HG02870 (cell line): ENCODE data around the gene OR2T6.
"Not testable (repeated sequence)": the region's sequence is repeated elsewhere in the genome, so short reads cannot be mapped to it uniquely, and the experiment has no call there.

Experiments
- ATAC-seq: cut with Tn5 transposase; IDR thresholded peaks from one replicate; pipeline ENCODE4 v1.9.1; 2021; ENCODE audit warnings: mild to moderate bottlenecking, moderate library complexity; ENCODE audit not compliant: unreplicated experiment

The OR2T6 gene, protein sequence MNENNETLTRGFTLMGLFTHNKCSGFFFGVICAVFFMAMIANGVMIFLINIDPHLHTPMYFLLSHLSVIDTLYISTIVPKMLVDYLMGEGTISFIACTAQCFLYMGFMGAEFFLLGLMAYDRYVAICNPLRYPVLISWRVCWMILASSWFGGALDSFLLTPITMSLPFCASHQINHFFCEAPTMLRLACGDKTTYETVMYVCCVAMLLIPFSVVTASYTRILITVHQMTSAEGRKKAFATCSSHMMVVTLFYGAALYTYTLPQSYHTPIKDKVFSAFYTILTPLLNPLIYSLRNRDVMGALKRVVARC

GRCh38 chr1:248375446-248375845 lies at the start of gene OR2T6:
OR2T6 (plus strand) TSS chr1:248375746; CDS start chr1:248387609, 11,863 bp downstream.
- ATAC-seq = no peak

DNA sequence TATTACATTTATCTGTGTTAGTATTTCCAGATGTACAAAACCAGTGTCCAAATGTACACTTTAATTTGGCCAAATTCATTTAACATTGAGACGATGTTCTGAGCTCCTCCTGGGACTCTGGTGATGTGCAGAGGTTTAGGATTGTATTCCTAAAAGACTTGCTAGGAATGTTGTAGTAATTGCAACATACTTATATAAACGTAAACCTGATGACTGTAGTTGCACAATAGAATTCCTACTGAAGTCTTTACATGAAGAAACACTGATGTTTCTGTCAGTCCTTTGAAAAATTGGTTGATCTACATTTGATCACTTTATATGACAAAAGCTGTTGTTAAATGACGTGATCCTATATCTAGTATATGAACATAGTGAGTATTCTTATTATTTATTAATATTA lies 32.1 kb upstream of the OR2T6 start:
- ATAC-seq = no peak

- no peak for ATAC-seq
Measured at GRCh38 chr1:248348475-248348874, 27.1 kb upstream of the OR2T6 start, which contains the start of gene OR14C36. OR14C36 (plus strand) TSS chr1:248348775; CDS start chr1:248348775, 0 bp downstream.

DNA sequence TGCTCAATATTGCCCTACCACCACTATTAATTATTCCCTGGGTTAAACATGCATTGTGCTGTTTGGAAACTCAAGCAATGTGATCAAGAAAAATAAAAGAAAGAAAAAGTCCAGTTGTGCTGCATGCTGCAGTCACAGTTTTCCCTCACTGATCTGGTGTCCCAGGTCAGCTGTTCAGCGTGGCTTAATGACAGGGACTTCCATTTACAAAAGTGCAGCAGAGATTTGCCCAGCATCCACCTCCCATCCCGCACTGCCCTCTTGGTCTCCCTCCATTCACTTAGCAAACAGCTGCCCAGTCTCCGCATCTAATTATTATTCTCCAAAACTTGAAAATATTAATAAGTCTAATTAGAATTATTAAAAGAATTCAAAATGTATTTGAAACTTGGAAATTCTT lies 16.1 kb upstream of the OR2T6 start:
- no peak for ATAC-seq

GRCh38 chr1:248361121-248361715 lies 14.3 kb upstream of the OR2T6 start, which contains the start of gene OR2T4:
OR2T4 (plus strand) TSS chr1:248361665; CDS start chr1:248361665, 0 bp downstream.
- ATAC-seq = no peak

DNA sequence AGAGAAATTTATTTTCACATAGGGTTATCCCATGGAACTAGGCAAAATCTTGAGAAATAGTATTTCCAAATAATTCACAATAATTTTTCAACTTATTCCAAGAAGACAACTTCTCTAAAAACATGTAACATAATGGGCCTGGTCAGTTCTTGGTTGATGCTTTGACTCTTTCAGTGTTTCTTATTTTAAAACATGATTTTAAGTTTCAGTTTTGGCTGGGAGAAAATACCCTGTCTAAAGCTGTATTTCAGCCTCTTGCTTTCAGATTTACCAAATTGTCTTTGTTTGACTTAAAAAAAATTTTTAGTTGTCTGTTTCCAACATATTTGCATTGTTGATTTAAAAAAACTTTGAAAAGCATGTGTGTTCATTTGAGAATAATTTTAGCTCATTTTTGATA lies 8.9 kb upstream of the OR2T6 start:
- ATAC-seq = no peak

GRCh38 chr1:248372394-248372793 lies 3.2 kb upstream of the OR2T6 start:
- ATAC-seq = no peak

DNA sequence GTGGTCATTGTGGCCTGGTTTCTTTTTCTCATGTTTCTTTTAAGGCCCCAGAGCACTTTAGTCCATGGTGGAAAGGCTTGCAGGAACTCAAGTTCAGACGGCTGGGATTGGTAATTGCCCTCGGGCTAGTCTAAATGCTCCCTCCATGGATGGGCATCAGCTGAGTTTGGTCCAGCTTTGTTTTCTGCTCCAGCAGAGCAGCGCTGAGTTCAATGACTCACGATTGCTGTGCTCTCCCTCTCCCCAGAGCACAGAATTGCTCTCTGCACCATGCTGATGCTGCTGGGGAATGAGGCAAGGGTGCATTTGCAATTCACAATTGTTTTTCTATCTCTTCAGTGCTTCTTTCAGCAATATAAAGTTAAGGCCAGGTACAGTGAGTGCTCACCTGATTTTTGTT lies 1.8 kb upstream of the OR2T6 start:
- ATAC-seq = no peak

DNA sequence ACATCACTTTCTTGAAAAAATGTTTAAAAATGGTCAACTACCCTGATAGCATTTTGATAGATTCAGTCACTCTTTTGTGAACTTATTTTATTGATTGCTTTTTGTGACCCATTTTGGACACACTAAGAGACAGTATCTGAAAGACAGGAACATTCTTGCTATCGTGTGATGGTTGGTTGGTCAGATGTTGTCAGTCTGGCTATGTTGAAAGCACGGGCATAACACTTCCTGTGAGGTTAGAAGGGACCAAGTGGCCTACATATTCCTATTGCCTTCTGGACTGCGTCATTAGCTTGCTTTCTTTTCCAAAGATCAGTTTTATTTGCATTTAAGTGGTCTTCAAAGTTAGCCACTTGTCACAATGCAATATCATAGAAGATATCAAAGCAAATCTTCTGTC lies 1.4 kb downstream of the OR2T6 start:
- ATAC-seq = no peak

- ATAC-seq = no peak
Measured at GRCh38 chr1:248380854-248381253, 5.3 kb downstream of the OR2T6 start.

DNA sequence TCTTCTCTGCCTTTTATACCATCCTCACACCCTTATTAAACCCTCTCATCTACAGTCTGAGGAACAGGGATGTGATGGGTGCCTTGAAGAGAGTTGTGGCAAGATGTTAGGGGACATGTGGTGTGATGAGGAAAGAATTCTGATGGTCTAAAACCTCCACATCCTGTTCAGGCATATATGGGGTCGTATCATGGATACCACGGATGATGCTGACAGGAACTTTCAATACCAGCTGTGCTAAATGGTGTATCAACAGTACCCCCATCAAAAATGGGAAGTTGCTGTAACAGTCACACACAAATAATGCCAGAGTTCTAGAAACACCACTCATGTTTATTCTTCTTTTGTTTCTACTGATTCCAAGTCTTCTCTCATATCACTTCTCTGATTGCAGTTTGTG lies 12.9 kb downstream of the OR2T6 start:
- ATAC-seq = no peak

GRCh38 chr1:248393050-248393449 lies 17.5 kb downstream of the OR2T6 start:
- ATAC-seq = no peak

GRCh38 chr1:248402748-248403147 lies 27.2 kb downstream of the OR2T6 start, which contains the start of gene OR2T1:
OR2T1 (plus strand) TSS chr1:248403048; CDS start chr1:248406148, 3,100 bp downstream.
- no peak for ATAC-seq

DNA sequence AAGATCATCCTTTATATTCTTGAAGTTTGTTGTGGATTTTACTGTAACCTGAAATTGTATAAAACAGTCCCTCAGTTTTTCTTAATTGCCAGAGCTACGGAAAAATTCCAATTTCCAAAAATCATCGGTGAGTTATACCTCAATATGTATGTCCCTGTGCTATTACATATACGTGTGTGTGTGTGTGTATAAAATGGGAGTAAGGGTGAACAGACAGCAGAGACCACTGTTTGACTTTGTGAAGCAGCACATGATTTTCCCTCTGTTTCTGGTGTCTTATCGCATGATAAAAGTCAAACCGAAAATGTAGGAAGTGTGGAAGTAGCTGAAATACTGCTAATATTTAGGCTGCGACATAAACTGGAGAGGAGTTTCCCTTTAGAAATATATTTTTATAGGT lies 28.5 kb downstream of the OR2T6 start:
- ATAC-seq = no peak

- peak; percentile 80 for ATAC-seq
Measured at GRCh38 chr1:248406721-248407692, 31.5 kb downstream of the OR2T6 start.

DNA sequence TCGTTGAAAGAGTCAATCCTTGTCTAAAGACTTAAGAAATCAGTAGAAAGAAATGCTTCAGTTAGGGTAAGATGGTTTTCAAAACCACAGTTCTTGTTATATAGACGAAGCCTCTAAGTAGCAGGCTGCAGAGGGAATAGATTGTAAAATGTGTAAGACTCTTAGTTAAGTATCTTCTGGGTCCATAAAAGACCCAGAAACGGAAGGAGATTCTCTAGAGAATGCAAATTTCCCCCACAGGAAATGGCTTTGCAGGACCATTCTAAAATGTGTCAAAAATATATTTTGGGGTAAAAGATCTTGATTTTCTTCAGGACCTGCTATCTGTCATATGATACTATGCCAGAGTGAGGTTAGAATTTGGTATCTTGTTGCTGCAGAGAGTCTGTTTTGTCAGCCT lies 40.7 kb downstream of the OR2T6 start:
- ATAC-seq = no peak

- no peak for ATAC-seq
Measured at GRCh38 chr1:248417854-248418253, 42.3 kb downstream of the OR2T6 start.

GRCh38 chr1:248421384-248421783 lies 45.8 kb downstream of the OR2T6 start:
- no peak for ATAC-seq

DNA sequence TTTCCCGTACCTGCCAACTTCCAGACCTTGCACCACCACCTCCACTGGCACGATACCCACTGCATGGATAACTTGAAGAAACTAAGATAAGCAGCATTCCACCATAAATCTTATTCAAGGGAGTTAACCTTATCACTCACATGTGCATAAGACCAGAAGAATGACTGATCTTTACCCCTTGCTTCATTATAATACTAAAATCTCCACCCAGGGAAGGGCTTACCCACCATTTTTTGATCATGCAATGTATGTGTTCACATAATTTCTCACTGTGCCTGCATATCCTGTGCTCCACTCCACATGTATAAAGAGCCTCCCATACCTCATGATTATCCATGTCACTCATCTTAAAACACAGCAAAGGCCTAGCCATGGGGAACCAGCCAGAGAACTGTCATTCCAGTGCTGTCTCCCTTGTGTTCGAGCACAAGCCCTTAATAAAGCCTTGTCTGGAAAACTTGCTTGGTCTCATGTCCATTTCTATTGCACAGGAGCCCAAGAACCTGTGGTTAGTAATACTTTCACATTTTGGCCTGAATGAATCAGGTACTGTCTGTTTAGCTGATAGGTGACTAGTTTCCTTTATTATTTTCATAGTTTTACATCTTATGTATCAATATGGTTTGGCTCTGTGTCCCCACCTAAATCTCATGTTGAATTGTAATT lies 52.1 kb downstream of the OR2T6 start:
- ATAC-seq = peak; percentile 40

- peak; percentile 96 for ATAC-seq
Measured at GRCh38 chr1:248428192-248428533, 52.6 kb downstream of the OR2T6 start.

DNA sequence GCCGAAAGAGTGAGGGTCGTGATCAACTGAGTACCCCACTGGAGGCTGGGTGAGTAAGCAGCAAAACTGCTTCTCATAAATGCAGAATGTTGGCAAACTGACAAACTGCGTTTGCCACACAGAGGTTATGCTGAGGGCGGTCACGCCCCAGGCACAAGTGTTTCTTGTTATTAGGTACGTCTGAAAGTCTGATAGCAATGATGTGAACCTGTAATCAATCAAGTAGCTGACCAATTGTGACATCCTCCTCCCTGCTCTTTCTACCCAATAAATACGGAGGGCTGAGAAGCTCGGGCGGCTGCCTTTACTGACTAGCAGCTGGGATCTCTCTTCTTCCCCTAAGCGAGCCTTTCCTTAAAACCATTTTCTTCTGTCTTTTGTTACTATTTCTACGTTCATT lies 56.1 kb downstream of the OR2T6 start:
- not testable (repeated sequence) for ATAC-seq
